Activated CD8-positive, alpha-beta memory T cell treated with anti-CD3 and anti-CD28 coated beads, Interleukin-2, amount 50 U/mL, for 48 hours (primary cell): ENCODE data around the gene CCDC93.

Source experiments
- DNase-seq: peaks from one replicate; pipeline ENCODE4 v3.0.0-alpha.2; 2020

CCDC93 gene

DNA sequence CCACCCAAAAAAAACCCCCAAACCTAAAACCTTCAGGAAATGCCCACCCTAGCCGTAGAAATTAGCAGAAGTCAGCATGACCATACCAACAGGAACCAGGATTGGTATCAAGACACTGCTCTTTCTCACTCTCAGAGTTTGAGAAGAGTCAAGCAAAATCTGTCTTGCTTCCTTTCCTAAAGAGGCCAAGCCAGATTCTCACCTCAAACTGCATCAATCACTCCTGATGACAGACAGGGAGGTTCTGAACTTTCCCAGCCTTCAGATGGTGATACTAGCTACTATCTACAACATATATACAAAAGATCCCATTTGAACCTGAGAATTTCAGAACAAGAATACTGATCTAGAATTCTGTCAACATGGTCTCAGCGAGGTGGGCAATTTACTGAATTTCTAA is 29.7 kb downstream of the CCDC93 start:
- no peak for DNase-seq

DNA sequence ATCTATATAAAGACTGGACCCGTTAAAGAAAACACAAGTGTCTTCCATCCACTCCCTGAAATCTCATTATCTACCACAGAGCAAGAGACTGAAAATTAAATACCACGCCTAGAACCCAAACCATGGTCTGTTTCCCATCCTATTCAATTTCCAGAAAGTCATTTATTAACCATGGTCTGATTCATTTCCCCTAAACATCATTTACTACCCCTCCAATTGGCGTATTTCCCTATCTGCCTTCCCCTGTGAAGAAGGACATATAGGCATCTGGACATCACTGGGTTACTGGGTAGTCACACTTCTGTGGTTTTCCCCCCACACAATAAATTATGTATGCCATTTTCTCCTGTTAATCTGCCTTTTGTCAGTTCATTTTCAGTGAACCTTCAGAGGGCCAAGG is 30.8 kb downstream of the CCDC93 start:
- DNase-seq = no peak

DNA sequence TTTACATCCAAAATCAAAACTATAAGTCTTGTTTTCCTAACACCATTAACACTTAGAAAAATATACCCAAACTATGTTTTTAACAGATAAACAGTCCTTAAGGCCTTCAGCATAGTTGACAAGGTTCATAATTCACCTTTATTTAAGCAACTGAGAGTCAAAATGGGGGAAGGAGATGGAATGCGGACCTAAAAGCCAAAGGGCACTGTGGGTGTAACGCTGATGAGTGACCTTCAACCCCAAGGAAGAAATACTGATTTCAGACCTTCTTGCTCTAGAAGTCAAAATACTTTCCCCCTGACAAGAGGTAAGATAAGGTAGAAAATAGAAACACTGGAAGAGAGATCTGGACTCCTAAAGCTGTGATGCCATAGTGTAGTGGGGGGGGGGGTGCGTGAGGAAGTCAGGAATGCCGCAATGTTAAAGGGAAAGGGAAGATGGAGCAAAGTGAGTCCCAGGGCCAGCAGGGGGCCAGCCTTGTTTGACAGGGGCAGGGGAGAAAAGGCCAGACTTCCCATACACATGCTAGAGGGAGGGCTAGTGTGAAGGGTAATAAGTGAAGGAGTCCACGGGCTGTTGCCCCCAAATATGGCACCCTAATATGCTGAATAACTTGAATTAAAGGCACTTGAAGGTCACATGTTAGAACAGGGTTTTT is 31.4 kb downstream of the CCDC93 start:
- DNase-seq = no peak

DNA sequence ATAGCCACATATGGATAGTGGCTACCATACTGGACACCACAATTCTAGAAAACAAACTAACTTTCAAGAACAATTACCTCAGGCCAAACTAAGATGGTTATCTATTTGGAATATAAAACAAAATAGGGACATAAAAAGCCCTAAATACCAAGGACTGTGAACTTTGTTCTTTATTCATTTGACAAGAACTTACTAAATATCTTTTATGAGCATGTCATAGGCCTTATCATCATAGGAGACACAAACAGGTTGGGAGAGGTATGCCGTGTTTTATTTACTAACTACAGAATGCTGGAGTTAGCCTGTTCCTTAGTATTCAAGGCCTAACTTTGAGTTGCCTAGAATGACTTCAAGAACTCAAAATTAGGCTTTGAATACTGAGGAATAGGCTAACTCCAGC is 32.1 kb downstream of the CCDC93 start:
- DNase-seq = no peak

DNA sequence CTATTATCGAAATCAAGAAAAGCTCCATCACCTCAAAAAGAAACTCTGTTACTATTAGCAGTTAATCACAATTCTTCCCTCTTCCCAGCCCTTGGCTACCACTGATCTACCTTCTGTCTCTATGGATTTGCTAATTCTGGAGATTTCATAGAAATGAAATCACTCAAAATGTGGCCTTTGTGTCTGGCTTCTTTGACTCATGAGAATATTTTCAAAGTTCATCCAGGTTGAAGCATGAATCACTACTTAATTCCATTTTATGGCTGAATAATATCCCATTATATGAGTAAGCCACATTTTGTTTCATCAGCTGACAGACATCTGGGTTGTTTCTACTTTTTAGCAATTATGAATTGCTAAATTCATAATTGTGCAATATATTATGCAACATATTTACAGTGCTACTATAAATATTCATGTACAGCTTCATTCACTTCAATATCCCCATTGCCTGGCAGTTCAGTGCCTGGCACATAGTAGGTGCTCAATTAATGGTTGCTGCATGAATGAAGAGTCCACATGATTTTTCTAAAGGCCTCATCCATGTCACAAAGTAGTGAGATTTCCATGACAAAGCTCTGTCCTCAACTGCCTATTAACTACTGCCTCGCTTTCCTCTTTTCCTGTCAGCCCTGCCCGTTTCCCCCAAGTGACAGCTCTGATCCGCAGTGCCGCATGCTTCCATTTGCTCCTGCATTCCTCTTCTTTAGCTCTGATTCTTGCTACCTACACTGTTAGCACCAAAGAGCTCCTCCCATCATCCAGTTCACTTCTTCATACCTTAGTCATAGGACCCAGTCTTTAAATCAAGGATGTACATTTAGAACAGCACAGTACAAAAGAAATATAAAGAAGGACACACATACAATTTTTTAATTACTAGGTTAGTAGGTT is 32.8 kb downstream of the CCDC93 start:
- no peak for DNase-seq

DNA sequence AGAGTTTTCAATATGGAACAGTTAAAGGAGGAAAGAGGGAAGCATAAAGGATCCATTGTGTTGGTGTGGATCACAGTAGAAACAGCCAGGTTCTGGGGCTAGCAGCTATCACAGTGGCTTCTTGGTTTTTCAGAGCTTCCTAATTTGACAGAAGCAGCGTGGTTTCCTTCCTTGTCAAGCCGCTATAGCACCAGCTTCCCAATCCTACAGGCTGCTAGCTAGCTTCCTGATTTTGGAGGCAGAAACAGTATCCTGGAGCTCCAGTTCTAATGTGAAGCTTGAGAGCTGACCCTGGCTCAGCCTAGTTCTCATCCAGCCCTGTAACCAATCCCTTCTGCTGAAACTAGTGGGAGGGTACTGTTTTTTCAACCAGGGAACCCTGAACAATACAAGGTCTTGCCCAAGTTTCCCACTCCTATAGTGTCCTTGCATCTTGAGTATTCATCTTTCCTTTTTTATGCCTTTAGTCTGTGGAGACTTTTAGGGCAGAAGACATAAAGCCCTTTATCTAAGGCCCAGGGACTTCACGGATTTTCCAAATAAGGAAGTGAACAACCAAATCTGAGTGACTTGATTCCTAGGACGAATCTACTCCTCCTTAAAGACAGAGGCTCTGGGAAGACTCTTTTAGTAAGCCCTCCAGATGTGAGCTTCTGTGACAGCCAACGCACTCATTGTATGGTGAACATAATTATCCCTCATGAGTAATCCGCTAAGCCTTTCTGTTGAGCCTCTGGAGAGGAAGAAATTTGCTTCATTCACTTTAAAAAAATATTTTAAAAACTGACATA is 33.8 kb downstream of the CCDC93 start:
- no peak for DNase-seq

DNA sequence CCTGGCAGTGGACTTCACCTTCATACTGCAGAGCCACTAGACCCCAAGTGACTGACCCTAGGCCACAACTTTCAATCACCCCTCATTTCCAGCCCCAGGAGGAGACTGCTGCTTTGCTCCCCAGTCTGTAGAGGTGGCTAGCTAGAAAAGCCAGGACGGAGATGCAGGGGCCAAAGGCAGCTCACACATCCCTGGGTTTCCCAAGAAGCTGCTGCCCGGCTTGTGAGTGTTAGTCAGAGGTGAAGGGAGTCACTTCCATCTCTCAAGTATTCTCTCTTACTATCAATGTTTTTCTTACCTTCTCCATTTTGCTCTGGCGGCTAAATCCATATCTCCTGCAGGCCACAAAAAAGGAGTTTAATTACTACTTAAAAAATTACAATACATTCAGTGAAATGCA is 36.2 kb downstream of the CCDC93 start:
- DNase-seq = no peak

DNA sequence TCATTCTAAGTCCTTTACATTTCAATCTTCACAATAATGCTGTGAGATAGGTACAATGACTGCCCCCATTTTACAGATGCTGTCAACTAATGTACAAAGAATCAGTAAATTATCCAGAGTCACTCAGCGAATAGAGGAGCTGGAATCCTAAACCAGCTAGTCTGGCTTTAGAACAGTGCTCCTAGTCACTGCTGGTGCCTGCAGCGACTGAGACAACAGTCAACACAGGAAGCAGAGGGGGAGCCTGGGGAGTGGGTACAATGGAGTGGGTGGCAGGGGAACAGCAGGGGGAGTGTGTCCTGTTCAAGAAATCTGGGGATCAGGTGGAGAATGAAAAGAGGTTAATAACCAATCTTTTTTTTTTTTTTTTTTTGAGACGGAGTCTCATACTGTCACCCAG is 37.3 kb downstream of the CCDC93 start:
- DNase-seq = no peak

DNA sequence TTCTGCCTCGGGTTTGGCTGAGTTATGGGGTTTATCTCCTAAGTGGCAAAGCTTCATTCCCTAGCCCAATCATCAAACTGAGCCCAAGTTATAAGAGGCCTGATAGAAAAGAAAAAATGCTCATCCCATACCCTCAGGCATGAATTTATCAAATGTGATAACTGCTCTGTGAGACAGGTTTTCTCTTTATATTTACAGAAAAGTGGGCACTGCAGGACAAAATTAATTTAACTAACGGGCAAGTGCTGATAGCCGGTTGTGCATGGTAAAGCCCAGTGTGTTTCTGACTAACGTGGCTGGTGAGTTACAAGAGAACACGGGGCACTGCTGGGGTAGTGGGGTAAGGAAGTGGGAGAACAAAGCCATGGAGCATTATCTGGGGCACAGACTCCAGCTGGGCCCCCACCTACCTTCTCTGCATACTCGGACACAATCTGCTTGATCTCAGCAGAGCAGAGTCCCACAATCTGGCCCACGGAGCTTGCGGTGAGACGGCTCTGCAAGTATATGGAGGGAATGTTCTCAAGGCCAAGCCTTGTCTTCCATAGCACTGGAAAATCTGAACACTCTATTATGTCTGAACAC is 40.3 kb downstream of the CCDC93 start:
- DNase-seq = no peak

DNA sequence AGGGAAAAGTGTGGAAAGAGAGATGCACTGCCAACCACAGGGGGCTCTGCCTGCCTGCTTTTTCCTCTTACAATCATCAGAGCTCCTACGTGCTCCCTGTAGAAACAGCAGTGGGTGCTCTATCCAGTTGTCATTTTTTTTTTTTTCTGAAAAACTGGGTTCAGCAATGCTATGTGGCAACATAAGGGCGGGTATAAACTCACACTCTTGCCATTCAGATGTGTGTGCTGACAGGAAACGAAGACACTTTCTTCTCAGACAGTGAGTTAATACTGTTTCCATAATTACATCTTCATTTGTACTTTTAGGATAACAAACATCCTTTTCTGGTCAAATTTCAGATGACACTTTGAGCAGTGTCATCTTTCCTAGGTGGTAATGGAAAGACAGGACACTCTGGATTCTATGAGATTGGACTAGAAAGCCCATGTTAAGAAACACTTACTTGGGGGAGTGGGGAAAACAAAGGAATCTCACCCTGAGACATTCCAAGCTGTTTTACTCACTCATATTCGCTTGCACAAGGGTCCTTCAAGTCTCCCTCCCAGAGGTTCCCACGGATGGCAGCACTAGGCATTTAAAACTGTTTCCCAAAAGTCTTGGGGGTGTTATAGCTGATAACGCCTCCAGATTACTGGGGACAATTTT is 41.3 kb downstream of the CCDC93 start:
- DNase-seq = no peak

DNA sequence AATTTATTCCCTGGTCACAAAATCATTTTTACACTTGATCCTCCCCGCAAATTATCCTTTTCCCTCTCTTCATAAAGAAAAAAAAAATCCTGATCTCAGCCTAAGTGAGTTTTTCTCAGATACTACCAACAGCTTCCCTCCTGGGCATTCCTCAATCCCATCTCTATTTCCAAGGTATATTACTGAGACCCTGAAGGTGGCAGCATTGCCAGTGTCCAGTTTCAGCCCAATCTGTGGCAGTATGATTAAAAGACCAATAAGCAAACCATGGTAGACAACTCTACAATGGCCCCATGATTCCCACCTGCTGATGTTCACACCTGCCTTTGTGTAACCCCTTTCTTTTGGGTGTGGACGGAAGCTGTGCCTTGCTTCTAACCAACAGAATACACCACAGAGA is 45.1 kb downstream of the CCDC93 start:
- no peak for DNase-seq

DNA sequence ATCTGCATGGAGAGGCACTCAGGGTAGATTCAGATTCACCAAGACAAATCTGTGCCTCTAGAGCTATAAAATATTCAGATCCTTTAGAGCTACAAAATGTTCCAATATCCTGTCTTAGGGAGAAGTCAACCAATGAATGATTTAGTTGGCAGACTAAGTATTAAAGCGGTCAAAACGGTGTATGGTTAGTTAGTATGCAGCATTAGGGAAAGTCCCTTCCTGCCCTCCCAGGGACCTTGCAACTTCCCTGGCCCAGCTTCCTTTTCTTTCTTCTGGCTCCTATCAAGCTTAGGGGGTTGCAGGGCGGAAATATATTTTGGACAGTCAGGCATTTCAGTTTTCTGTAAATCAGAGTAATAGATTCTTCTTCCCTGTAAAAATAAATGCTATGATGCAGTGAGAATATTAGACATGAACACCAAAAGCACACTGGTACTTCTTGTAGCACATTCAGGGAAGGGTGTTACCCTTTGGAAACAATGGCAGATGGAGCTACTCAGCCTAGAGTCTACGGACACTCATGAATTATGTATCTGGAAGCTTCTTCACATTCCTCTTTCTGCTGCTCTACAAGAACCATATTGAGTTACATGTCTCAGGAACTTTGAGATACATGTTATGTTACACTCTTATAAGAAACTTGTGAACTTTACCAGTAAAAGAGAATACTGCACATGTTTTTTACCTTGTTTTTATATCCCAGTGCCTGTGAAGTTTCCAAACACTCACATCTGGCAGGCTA is 45.7 kb downstream of the CCDC93 start:
- no peak for DNase-seq

DNA sequence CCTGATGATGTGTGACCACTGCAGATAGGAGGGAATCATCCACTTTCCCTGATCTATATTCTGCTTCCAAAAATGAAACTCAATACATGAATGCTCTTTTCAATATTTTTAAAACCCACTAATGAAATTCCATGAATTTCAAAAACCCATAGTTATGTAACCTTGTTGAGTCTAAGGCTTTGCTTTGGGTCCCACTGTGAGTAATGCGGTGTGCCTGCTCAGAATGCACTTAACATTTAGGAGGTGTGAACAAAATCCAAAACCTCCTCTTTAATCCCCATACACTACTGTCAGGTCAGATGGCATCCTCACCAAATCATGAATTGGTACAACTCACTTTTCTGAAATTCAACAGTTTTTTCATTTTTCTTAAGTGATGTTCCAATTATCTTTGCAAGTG is 50.4 kb downstream of the CCDC93 start:
- no peak for DNase-seq

DNA sequence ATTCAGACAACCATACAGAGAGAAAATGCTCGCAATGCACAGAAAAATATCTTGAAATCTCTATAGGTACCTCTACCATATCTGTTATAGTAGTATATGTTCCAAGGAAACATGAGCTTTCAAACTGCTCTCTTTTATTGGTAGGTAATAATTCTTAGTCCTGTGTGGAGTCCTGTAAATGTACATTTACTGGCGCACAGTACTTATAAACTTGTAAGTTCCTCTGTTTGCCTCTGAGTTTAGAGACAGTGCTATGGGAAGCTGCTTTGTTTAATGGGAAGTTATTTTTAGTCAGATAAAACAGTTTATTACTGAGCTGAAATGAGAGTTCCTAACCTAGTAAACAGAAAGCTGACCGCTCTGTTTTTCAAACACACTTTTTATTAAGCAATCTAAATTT is 52.7 kb downstream of the CCDC93 start:
- DNase-seq = no peak

DNA sequence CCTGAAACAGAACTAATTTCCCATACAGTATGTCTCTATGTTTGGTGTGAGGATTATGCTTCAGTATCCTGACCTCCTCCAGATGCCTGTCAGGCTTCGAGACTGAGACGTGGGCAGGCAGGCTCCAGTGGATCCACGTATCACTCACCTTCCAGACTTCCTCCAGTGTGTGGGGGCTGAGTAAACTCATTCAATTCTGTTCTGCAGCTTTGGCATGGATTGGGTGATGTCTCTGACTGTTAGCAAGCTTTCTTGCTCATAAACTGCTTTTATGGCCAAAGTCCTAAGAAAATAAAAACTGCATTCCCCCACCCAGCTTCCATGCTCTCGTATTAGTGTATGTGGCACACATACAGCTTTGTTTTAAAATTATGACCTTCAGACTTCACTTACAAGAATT is 53.6 kb downstream of the CCDC93 start:
- DNase-seq = no peak

DNA sequence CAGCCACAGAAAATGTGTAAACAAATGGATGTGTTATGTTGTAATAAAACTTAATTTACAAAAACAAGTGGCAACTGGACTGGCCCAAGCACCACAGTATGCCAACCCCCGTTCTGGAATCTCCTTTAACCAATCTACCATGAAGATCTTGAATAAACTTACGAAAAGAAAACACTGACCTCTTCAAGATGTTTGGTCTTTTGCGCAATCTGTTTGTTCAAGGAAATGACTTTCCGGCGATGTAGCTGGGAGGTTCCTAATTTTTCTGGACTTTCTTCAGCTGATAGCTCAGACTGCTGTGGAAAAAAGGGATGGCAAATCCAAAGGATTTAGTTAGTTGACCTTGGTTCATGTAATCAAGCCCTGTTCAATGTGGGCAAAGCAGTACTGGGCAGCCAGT is 55.7 kb downstream of the CCDC93 start:
- no peak for DNase-seq

DNA sequence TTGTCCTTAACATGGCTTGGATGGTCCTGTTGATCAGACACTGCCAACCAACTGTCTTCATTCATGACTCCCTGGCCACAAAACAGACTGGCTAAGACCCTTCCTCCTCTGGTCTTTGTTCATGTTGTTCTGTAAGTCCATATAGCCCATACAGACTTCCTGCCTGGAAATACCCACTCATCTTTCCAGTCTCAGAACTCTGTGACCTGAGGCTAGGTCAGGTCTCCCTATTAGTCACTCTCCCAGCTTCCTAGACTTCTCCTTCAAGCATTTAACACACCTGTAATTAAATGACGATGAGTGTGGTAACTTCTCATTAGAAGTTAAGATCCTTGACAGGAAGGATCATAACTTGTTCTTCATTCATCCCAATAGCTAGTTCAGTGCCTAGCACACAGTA is 56.3 kb downstream of the CCDC93 start:
- DNase-seq = no peak

DNA sequence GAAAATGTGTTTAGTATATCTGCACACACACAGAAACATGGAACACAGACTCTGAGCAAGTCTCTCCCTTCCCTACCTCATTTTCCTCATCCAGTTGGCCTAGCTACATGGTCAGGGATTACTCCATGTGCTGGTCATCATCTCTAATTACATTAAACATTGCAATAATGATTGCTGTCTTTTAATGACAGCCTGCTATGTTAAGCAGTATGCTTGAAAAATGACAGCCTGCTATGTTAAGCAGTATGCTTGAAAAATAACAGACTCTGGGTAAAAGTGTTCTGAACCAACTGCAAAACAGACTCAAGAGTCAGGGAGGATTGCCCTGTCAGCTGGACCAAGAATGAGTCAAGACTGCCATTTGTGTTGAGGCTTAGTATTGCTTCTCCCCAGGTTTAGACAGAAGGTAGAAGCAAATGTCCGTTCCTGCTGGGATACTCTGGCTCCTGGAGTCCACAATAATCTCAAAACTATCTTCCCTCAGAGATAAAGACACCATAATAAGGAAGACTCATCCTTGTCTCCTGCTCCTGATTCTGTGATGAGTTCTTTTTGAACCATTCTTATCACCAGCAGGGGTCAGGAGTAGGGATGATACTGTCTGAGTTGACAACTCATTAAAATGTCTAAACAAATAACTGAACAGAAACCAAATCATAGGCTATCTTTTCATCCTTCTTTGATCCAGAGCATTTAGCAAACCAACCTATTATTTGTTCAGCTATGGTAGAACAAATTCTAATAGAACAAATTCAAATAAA is 57.7 kb downstream of the CCDC93 start:
- no peak for DNase-seq

DNA sequence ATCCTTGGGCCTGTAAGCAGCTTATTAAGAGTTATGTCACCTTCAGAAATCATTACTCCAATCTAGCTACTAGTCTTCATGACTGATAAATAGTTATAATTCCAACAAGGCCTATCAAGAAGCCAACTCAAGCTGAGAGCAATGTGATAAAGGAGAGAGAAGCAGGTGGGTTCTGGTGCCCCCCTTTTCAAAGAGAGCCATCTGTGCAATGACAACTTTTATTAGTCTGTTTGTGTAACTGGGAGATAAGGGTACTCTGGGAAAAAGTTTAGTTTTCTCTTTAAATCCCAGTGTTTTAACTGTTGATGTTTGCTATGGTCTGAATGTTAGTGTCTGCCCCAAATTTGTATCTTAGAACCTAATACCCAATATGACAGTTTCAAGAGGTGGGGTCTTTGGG is 60.6 kb downstream of the CCDC93 start:
- no peak for DNase-seq

DNA sequence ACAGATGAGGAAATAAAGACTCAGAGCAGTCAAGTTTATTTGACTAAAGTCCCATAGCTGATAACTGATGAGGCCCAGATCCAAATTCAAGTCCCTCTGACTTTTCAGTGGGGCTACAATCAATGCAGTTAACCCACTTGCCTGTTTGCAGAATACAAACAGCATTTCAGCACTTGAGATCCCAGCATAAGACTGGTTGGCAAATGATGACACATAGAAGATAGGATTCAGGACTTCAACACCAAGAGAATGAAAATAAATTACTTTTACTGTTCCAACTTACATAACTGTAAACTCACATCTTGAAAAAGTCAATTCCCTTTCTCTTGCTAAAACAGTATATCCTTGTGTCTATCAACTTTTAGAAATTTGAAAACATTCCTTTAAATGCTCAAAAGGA is 61.2 kb downstream of the CCDC93 start:
- no peak for DNase-seq

DNA sequence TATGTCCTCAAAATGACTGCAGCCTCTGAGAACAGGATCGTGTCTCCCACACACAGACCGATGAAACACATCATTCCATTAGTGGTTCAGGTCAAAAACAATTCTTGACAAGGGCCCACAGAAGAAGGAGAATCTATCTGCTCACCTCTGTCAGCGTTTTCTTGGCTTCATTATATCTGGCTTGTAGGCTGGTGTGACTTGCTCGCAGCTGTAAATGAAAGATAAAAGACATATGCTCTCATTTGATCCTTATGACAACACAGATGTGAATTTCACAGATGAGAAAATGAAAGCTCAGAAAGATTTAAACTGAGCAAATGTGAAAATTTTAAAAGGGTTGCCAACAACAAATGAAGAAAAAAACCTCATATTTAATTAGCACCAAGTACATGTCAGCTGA is 61.6 kb downstream of the CCDC93 start:
- DNase-seq = no peak
